ENCODE results near the gene CCDC201. TPM values are rescaled to one million over a fixed set of nuclear protein-coding genes. Genes with fewer than 3 reads are reported as not detected.
"Not testable (repeated sequence)": the region's sequence is repeated elsewhere in the genome, so short reads cannot be mapped to it uniquely, and the experiment has no call there.

CCDC201 gene
- total RNA-seq, 2 donors from 2014 or later: not detected

GRCh38 chr7:45856888-45857287, 16.0 kb downstream of the CCDC201 start:
- not testable (repeated sequence) for H3K36me3 Mint-ChIP-seq

GRCh38 chr7:45855680-45856079, 17.2 kb downstream of the CCDC201 start:
- H3K9me3 Mint-ChIP-seq; H3K36me3 Mint-ChIP-seq; ATAC-seq; H3K27ac Mint-ChIP-seq; DNase-seq (ENCODE audit: low spot score in 2 of 2): not testable (repeated sequence)

More at GRCh38 chr7:45856888-45857287, 16.0 kb downstream of the CCDC201 start:
- H3K27ac Mint-ChIP-seq; DNase-seq (ENCODE audit: low spot score in 2 of 2); H3K9me3 Mint-ChIP-seq; ATAC-seq: not testable (repeated sequence)

- not testable (repeated sequence) for H3K9me3 Mint-ChIP-seq; DNase-seq (ENCODE audit: low spot score in 2 of 2); H3K27ac Mint-ChIP-seq; ATAC-seq; H3K36me3 Mint-ChIP-seq
Observed at GRCh38 chr7:45853491-45853890, 19.4 kb downstream of the CCDC201 start.

GRCh38 chr7:45852984-45853383, 19.9 kb downstream of the CCDC201 start:
- not testable (repeated sequence) for H3K27ac Mint-ChIP-seq, ATAC-seq

GRCh38 chr7:45848734-45849133, 24.1 kb downstream of the CCDC201 start:
- H3K9me3 Mint-ChIP-seq; ATAC-seq; H3K27ac Mint-ChIP-seq; H3K36me3 Mint-ChIP-seq; DNase-seq (ENCODE audit: low spot score in 2 of 2): not testable (repeated sequence)

More at GRCh38 chr7:45852984-45853383, 19.9 kb downstream of the CCDC201 start:
- not testable (repeated sequence) for DNase-seq (ENCODE audit: low spot score in 2 of 2); H3K9me3 Mint-ChIP-seq; H3K36me3 Mint-ChIP-seq

GRCh38 chr7:45846536-45846935, 26.3 kb downstream of the CCDC201 start:
- H3K9me3 Mint-ChIP-seq; DNase-seq (ENCODE audit: low spot score in 2 of 2); ATAC-seq; H3K36me3 Mint-ChIP-seq; H3K27ac Mint-ChIP-seq: not testable (repeated sequence)

- not testable (repeated sequence) for H3K36me3 Mint-ChIP-seq; ATAC-seq; DNase-seq (ENCODE audit: low spot score in 2 of 2); H3K9me3 Mint-ChIP-seq; H3K27ac Mint-ChIP-seq
Observed at GRCh38 chr7:45841926-45842717, 30.8 kb downstream of the CCDC201 start.

GRCh38 chr7:45838852-45839251, 34.0 kb downstream of the CCDC201 start:
- not testable (repeated sequence) for H3K36me3 Mint-ChIP-seq; H3K27ac Mint-ChIP-seq; H3K9me3 Mint-ChIP-seq; DNase-seq (ENCODE audit: low spot score in 2 of 2); ATAC-seq

- H3K36me3 Mint-ChIP-seq; ATAC-seq; H3K27ac Mint-ChIP-seq; DNase-seq (ENCODE audit: low spot score in 2 of 2); H3K9me3 Mint-ChIP-seq: not testable (repeated sequence)
Observed at GRCh38 chr7:45832433-45833177, 40.3 kb downstream of the CCDC201 start.

GRCh38 chr7:45829846-45830245, 43.0 kb downstream of the CCDC201 start:
- DNase-seq (ENCODE audit: low spot score in 2 of 2); H3K36me3 Mint-ChIP-seq; H3K27ac Mint-ChIP-seq; H3K9me3 Mint-ChIP-seq; ATAC-seq: not testable (repeated sequence)

GRCh38 chr7:45827731-45828130, 45.2 kb downstream of the CCDC201 start:
- H3K36me3 Mint-ChIP-seq; H3K9me3 Mint-ChIP-seq; H3K27ac Mint-ChIP-seq; ATAC-seq; DNase-seq (ENCODE audit: low spot score in 2 of 2): not testable (repeated sequence)

- not testable (repeated sequence) for ATAC-seq; H3K27ac Mint-ChIP-seq; H3K9me3 Mint-ChIP-seq; DNase-seq (ENCODE audit: low spot score in 2 of 2); H3K36me3 Mint-ChIP-seq
Observed at GRCh38 chr7:45826550-45826949, 46.3 kb downstream of the CCDC201 start.

- not testable (repeated sequence) for H3K9me3 Mint-ChIP-seq; ATAC-seq; H3K27ac Mint-ChIP-seq; H3K36me3 Mint-ChIP-seq; DNase-seq (ENCODE audit: low spot score in 2 of 2)
Observed at GRCh38 chr7:45818763-45819162, 54.1 kb downstream of the CCDC201 start.

GRCh38 chr7:45817913-45818312, 55.0 kb downstream of the CCDC201 start:
- H3K9me3 Mint-ChIP-seq; H3K27ac Mint-ChIP-seq; ATAC-seq; DNase-seq (ENCODE audit: low spot score in 2 of 2); H3K36me3 Mint-ChIP-seq: not testable (repeated sequence)

- ATAC-seq; H3K27ac Mint-ChIP-seq; H3K9me3 Mint-ChIP-seq; DNase-seq (ENCODE audit: low spot score in 2 of 2); H3K36me3 Mint-ChIP-seq: not testable (repeated sequence)
Observed at GRCh38 chr7:45817016-45817415, 55.9 kb downstream of the CCDC201 start.

GRCh38 chr7:45814216-45815118, 58.4 kb downstream of the CCDC201 start:
- not testable (repeated sequence) for H3K36me3 Mint-ChIP-seq; ATAC-seq; H3K9me3 Mint-ChIP-seq; DNase-seq (ENCODE audit: low spot score in 2 of 2); H3K27ac Mint-ChIP-seq
